Sigmoid colon (tissue), 7 donors: ENCODE results near the gene VWA1. TPM values are rescaled to one million over a fixed set of nuclear protein-coding genes. Genes with fewer than 3 reads are reported as not detected.

Experiments used
- DNase-seq: peaks from one replicate; pipeline ENCODE4 v3.0.0-alpha.2; 2019
- H3K27ac ChIP-seq, 4 donors: fragments of 200-600 bp; sonication (generic); one replicate each; pipeline ENCODE4 v1.5.1; 2016 to 2019; ENCODE audit warnings: mild to moderate bottlenecking in 1 of 4
- H3K27me3 ChIP-seq, 3 donors: fragments of 200-600 bp; sonication (generic); one replicate each; pipeline ENCODE4 v1.5.1; 2019; ENCODE audit warnings: mild to moderate bottlenecking in 1 of 3
- H3K36me3 ChIP-seq, 4 donors: fragments of 200-600 bp; sonication (generic); one replicate each; pipeline ENCODE4 v1.5.1; 2016 to 2019
- H3K4me1 ChIP-seq, 4 donors: fragments of 200-600 bp; sonication (generic); one replicate each; pipeline ENCODE4 v1.5.1; 2017 to 2019
- H3K4me3 ChIP-seq, 4 donors: fragments of 200-600 bp; sonication (generic); one replicate each; pipeline ENCODE4 v1.5.1; 2017 to 2019; ENCODE audit warnings: mild to moderate bottlenecking in 2 of 4, moderate library complexity in 1 of 4
- H3K9me3 ChIP-seq, 4 donors: fragments of 200-600 bp in 3 of 4; sonication (generic) in 3 of 4; one replicate each; pipeline versions ENCODE4 v1.5.1 to v1.6.1; 2013 to 2019
- EP300 ChIP-seq, 4 donors: sonication (generic); formaldehyde crosslinking; IDR thresholded peaks; one replicate each; pipeline ENCODE4 v1.6.1; 2017; ENCODE audit warnings: antibody characterized with exemption in 4 of 4
- POLR2A ChIP-seq, 2 donors: fragments of 450-650 bp; IDR thresholded peaks; one replicate each; pipeline ENCODE4 v1.6.1; 2016; ENCODE audit warnings: antibody characterized with exemption in 2 of 2, mild to moderate bottlenecking in 2 of 2, moderate library complexity in 2 of 2
- POLR2AphosphoS5 ChIP-seq, 4 donors: sonication (generic); formaldehyde crosslinking; IDR thresholded peaks; one replicate each; pipeline ENCODE4 v1.6.1; 2017; ENCODE audit warnings: antibody characterized with exemption in 4 of 4
- WGBS, 2 donors: extraction: QIAGEN DNeasy Blood & Tissue Kit; methylation state at CpG; one replicate each; pipeline ENCODE4 v1.1.7; 2013; 5-methylcytosine and 5-hydroxymethylcytosine counted together
- intact Hi-C: fragments of 100-400 bp; cut with DNase I; formaldehyde crosslinking; loops from one replicate; pipeline ENCODE4 v1.15.1; 2023
- polyA plus RNA-seq, 3 donors: library from polyadenylated mRNA; stranded (reverse); fragments of 200-250 nt; gene quantifications; one replicate each; pipeline ENCODE4 v1.2.3, GENCODE V29; 2013
- total RNA-seq, 4 donors: library from RNA; depleted of rRNA; stranded (reverse); fragments of >200 nt; gene quantifications; one replicate each; pipeline ENCODE4 v1.1.0, GENCODE V29; 2016
- TF ChIP-seq, protein P1 (sequence below), 4 experiments: fragments of 450-650 bp in 3 of 4; fragments of 200-600 bp in 1 of 4; IDR thresholded peaks; one replicate each; pipeline ENCODE4 v1.5.1; 2016 to 2019; ENCODE audit warnings: antibody characterized with exemption in 4 of 4, mild to moderate bottlenecking in 3 of 4, moderate library complexity in 2 of 4
- donor health status: healthy with polysubstance abuse.
- donor health status: Bipolar disorder and iron deficiency.
- donor health status: healthy.

VWA1 gene
- total and polyA plus RNA-seq, 7 donors, result 2.4 to 107 (median 47.1) TPM

DNA sequence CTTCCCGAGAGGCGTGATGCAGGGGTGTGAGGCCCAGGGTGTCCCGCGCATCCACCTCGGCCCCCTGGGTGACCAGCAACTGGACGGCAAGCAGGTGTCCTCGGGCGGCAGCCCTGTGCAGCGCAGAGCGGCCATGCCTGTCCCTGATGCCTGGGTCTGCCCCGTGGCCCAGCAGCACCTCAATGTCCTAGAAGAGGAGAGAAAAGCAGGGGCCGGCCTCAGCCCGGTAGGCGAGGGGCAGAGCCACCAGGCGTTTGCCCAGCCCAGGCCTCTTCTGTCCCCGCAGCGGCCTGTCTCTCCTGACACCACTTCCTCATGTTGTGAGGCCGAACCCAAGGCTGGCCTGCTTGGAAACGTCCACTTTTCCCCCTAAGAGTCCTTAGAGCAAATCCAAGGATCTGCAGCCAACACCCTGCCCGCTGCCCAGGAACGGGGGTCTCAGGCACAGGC is 16.1 kb upstream of the VWA1 start:
- Histone ChIP-seq H3K36me3 (no peaks in the 10 kb centered on the region), H3K9me3 (no peaks in the 10 kb centered on the region), H3K4me3 (peak overlapping the region; percentile 24 to 60 (median 54)), H3K27ac (peak overlapping the region; percentile 62 to 87 (median 84)), H3K4me1 (peaks cover 0 to 31% (median 23%) of the 10 kb centered on the region in 4 donors), H3K27me3 (no peaks in the 10 kb centered on the region)
- DNase-seq, result no peak
- TF ChIP-seq EP300 (IDR thresholded peaks at IDR 0.05) (no peak), POLR2A (IDR thresholded peaks at IDR 0.05) (no peak), POLR2AphosphoS5 (IDR thresholded peaks at IDR 0.05) (no peak)
- TF ChIP-seq, protein P1, sequence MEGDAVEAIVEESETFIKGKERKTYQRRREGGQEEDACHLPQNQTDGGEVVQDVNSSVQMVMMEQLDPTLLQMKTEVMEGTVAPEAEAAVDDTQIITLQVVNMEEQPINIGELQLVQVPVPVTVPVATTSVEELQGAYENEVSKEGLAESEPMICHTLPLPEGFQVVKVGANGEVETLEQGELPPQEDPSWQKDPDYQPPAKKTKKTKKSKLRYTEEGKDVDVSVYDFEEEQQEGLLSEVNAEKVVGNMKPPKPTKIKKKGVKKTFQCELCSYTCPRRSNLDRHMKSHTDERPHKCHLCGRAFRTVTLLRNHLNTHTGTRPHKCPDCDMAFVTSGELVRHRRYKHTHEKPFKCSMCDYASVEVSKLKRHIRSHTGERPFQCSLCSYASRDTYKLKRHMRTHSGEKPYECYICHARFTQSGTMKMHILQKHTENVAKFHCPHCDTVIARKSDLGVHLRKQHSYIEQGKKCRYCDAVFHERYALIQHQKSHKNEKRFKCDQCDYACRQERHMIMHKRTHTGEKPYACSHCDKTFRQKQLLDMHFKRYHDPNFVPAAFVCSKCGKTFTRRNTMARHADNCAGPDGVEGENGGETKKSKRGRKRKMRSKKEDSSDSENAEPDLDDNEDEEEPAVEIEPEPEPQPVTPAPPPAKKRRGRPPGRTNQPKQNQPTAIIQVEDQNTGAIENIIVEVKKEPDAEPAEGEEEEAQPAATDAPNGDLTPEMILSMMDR (IDR thresholded peaks at IDR 0.05), result no peak
- 88 to 92% methylated on average over 21 of the region's 21 CpGs for WGBS, 2 donors
- intact Hi-C loops, result no loop called here

DNA sequence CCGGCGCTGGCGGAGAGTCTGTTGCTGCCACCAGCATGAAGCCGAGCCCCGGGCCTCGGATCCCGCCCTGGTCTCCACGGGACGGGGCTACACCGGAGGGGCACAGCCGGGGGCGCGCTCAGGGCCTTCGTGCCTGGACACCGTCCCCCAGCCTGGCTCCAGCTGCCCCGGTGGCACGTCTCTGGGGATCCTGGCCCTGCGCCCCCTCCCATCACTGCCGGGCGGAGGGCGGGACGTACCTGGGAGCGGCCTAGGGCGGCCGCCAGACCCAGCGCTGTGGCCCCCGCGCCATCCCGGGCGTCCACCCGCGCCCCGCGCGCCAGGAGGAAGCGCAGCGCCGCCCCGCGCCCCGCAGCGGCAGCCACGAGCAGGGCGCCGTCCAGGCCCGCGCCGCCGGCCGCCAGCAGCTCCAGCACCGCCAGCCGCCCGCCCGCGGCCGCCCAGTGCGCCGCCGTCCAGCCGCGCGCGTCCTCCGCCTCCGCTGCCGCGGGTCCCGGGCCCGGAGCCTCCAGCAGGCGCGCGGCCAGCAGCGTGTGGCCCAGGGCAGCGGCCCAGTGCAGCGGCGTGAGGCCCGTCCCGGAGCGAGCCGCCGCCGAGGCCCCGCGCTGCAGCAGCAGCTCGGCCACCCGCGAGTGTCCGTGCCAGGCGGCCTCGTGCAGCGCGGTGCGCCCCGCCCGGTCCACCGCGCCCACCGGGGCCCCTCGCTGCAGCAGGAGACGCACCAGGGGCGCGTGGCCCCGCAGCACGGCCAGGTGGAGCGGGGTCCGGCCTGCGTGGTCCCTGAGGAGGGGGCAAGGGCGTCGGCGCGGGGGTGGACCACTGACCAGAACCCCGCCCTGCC is 15.5 kb upstream of the VWA1 start:
- Histone ChIP-seq H3K36me3 (no peaks in the 10 kb centered on the region), H3K9me3 (no peaks in the 10 kb centered on the region), H3K27me3 (no peaks in the 10 kb centered on the region), H3K4me3 (peak overlapping the region; percentile 24 to 60 (median 54)), H3K27ac (peak overlapping the region; percentile 62 to 87 (median 84)), H3K4me1 (peaks cover 0 to 31% (median 23%) of the 10 kb centered on the region in 4 donors)
- 11 to 21% methylated on average over 112 of the region's 112 CpGs for WGBS, 2 donors
- TF ChIP-seq POLR2AphosphoS5 (IDR thresholded peaks at IDR 0.05) (no peak), EP300 (IDR thresholded peaks at IDR 0.05) (no peak), POLR2A (IDR thresholded peaks at IDR 0.05) (no peak)
- TF ChIP-seq, protein P1 (IDR thresholded peaks at IDR 0.05), result no peak
- no peak for DNase-seq
- intact Hi-C loops, result loop anchor here (2.0 kb wide), 1 partner anchor 21 kb away; no protein-coding TSS in a partner anchor

DNA sequence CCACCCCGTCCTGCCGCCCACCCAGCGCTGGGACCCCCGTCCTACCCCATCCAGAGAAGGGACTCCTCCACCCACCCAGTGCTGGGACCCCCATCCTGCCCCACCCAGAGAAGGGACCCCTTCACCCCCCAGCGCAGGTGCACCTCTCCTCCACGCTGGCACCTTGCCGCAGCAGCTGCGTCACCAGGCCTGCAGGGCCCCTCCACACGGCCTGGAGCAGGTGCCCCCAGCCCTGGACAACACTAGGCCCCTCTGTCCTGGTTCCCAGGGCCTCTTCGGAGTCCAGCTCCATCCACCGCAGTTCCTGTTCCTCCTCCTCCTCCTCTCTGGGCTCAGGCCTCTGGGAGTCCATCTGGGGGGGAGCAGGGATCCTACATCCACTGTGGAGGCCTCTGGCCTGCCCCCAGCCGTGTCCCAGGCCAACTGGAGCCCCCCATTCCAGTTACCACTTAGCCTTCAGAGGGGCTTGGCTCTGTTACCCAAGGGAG is 14.8 kb upstream of the VWA1 start:
- Histone ChIP-seq H3K27me3 (no peaks in the 10 kb centered on the region), H3K36me3 (no peaks in the 10 kb centered on the region), H3K4me3 (peak overlapping the region in 3 of 4 donors; percentile 51 to 60 (median 58)), H3K27ac (peak overlapping the region in 3 of 4 donors; percentile 61 to 87 (median 71)), H3K4me1 (peaks cover 0 to 31% (median 23%) of the 10 kb centered on the region in 4 donors), H3K9me3 (no peaks in the 10 kb centered on the region)
- DNase-seq, result no peak
- TF ChIP-seq POLR2A (IDR thresholded peaks at IDR 0.05), result no peak
- TF ChIP-seq, protein P1 (IDR thresholded peaks at IDR 0.05), result no peak
- no peak for TF ChIP-seq EP300 (IDR thresholded peaks at IDR 0.05)
- TF ChIP-seq POLR2AphosphoS5 (IDR thresholded peaks at IDR 0.05), result no peak
- intact Hi-C loops, result loop anchor here (2.0 kb wide), 1 partner anchor 20 kb away; no protein-coding TSS in a partner anchor
- WGBS, 2 donors, result 62 to 85% methylated on average over 12 of the region's 12 CpGs

DNA sequence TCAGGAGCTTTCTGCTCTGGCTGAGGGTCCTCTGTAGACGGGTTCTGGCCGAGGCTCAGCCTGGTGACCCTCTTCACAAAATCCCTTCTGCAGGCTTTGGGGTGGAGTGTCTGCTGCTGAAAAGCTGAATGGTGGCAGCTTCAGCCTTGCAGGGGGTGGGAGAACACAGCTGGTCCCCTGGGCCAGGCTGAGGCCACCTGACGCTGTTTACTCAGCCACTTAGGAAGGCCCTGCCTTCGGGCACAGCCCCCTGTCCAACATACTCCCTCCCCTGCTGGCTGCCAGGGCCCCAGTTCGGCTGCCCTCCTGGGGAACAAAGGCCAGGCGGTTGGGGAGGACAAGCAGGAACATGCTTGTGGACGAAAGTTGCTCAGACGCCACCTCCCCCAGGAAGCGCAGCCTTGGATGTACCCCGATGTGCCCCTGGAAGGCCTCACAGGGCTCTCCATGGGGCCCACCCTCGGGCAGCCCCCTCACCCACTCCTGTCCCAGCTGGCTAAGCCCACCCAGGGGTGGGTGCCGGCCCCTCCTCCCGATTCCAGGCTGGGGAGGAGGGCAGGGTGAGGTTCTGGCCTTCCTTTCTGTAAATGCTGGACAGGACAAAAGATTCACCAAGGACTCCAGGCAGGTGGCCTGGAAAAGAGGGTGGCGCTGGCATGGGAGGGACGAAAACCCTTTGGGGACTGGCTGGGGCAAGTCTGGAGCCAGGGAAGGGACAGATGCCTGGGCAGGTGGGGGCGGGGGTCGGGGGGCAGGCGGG is 14.2 kb upstream of the VWA1 start, which contains the start of gene ANKRD65:
Gene ANKRD65, minus strand, starts transcription at position 130 of the 760 bp plus-strand sequence. CDS start 271 bp downstream, outside the sequence.
- peaks cover 0 to 31% (median 23%) of the 10 kb centered on the region in 4 donors for H3K4me1 ChIP-seq
- intact Hi-C loops, result loop anchor here (2.0 kb wide), 1 partner anchor 19 kb away; no protein-coding TSS in a partner anchor
- no peak for DNase-seq
- H3K9me3 ChIP-seq, result no peaks in the 10 kb centered on the region
- peak within 1 kb of the TSS in 3 of 4 donors; percentile 61 to 87 (median 71) for H3K27ac ChIP-seq
- H3K4me3 ChIP-seq, result peak within 1 kb of the TSS in 3 of 4 donors; percentile 51 to 60 (median 58)
- 77 to 81% methylated on average over 18 of the region's 18 CpGs for WGBS, 2 donors
- H3K27me3 ChIP-seq, result no peaks in the 10 kb centered on the region
- TF ChIP-seq POLR2AphosphoS5 (IDR thresholded peaks at IDR 0.05) (no peak), POLR2A (IDR thresholded peaks at IDR 0.05) (no peak)
- TF ChIP-seq, protein P1 (IDR thresholded peaks at IDR 0.05), result no peak
- H3K36me3 ChIP-seq, result no peaks in the 10 kb centered on the region
